OCI-LY1 (cell line): ENCODE results near the gene CACNA1C.

Experiments
- CTCF ChIP-seq: fragments of 200-600 bp; sonication (generic), shearing (Covaris generic); IDR thresholded peaks from 2 replicates; pipeline ENCODE4 v1.5.1; 2017; ENCODE audit warnings: mild to moderate bottlenecking, antibody characterized with exemption, low read length, moderate library complexity, mixed read lengths
- EZH2 ChIP-seq: fragments of 200-600 bp; sonication (generic), shearing (Covaris generic); IDR thresholded peaks from 2 replicates; pipeline ENCODE4 v1.8.0; 2017; ENCODE audit warnings: borderline replicate concordance, mixed run types, mild to moderate bottlenecking, antibody characterized with exemption, low read length, moderate library complexity, mixed read lengths

GRCh38 chr12:2312770-2313169 is 260.0 kb downstream of the CACNA1C start:
- no peak for TF ChIP-seq CTCF
- TF ChIP-seq EZH2: no peak
